ENCODE data around the gene PHF11.

GRCh38 chr13:49527123-49527522 lies 31.4 kb downstream of the PHF11 start:
- no peak for TF ChIP-seq CEBPB (IDR thresholded peaks at IDR 0.05)
- no peak for TF ChIP-seq RAD21 (IDR thresholded peaks at IDR 0.05; ENCODE audit: low read depth)
- TF ChIP-seq FOXM1 (IDR thresholded peaks at IDR 0.05; ENCODE audit: borderline replicate concordance, low read depth), result no peak
- TF ChIP-seq REST (IDR thresholded peaks at IDR 0.05; ENCODE audit: low read depth), result no peak
- no peak for TF ChIP-seq TAF1 (IDR thresholded peaks at IDR 0.05; ENCODE audit: low read depth)
- no peak for TF ChIP-seq USF1 (IDR thresholded peaks at IDR 0.05)
- no peak for TF ChIP-seq MAX (IDR thresholded peaks at IDR 0.05)
- TF ChIP-seq NFIC (IDR thresholded peaks at IDR 0.05), result no peak
